ENCODE measurements around the gene SCN9A. TPM values are rescaled to one million over a fixed set of nuclear protein-coding genes. Genes with fewer than 3 reads are reported as not detected.

Gene SCN9A
- total and polyA plus RNA-seq, 2 of the 4 experiments (the other 2 are of a cell fraction) = 40.1 to 135 TPM

- no peak overlapping the region for H3K9ac ChIP-seq (ENCODE audit: low read depth, low read length)
- H3K4ac ChIP-seq (ENCODE audit: low read depth, low read length) = no peak overlapping the region
- no peak overlapping the region for H4K91ac ChIP-seq (ENCODE audit: insufficient read depth, low read depth, low read length)
- no peaks in the 10 kb centered on the region for H3K9me1 ChIP-seq (ENCODE audit: insufficient read depth, low read length)
- no peak overlapping the region for H2BK5ac ChIP-seq (ENCODE audit: low read depth, low read length, poor library complexity, severe bottlenecking)
- H3K4me3 ChIP-seq (ENCODE audit: insufficient read depth, low read depth, low read length) = no peak overlapping the region
- no peak overlapping the region for H2AK9ac ChIP-seq (replicated peaks; ENCODE audit: low read depth, low read length, poor library complexity)
- H2BK20ac ChIP-seq (ENCODE audit: low read depth, low read length) = no peak overlapping the region
- no peak for DNase-seq
- no peaks in the 10 kb centered on the region for H3K79me1 ChIP-seq (ENCODE audit: low read depth in 1 of 2, low read length in 2 of 2)
- no peak overlapping the region for H4K8ac ChIP-seq (ENCODE audit: low read depth in 2 of 2, low read length in 2 of 2)
- no peak overlapping the region for H2BK120ac ChIP-seq (ENCODE audit: low read depth, low read length)
- no peaks in the 10 kb centered on the region for H3K36me3 ChIP-seq (ENCODE audit: control insufficient read depth, insufficient read depth, low read length)
- no peaks in the 10 kb centered on the region for H3K4me1 ChIP-seq (ENCODE audit: control insufficient read depth, insufficient read depth, low read length)
- H2AFZ ChIP-seq (replicated peaks; ENCODE audit: low read length, poor library complexity) = no peak overlapping the region
- no peaks in the 10 kb centered on the region for H3K27me3 ChIP-seq (ENCODE audit: control insufficient read depth, insufficient read depth, low read length)
- BruUV-seq (replicated peaks) = no TSS peak
- dilution Hi-C loops (cut with HindIII; ENCODE audit: low sequenced_read_pairs, unreplicated experiment) = no loop called here
- no peak overlapping the region for H3K4me2 ChIP-seq (ENCODE audit: low read depth, low read length)
- ChIA-PET POLR2A (ENCODE audit: unreplicated experiment) (no interaction called here), CTCF (no interaction called here)
- H2AK5ac ChIP-seq (ENCODE audit: low read depth, low read length) = no peak overlapping the region
- no peaks in the 10 kb centered on the region for H4K20me1 ChIP-seq (ENCODE audit: insufficient read depth, low read length)
- WGBS, 2 experiments (ENCODE audit: extremely low coverage in 2 of 2, insufficient read length in 1 of 2) = no CpG with 5 or more reads among the region's 1 CpG
- in situ Hi-C loops (cut with MboI; ENCODE audit: low sequenced_read_pairs) = loop anchor here (10.0 kb wide), 1 partner anchor 196 kb away; no protein-coding TSS in a partner anchor
- no peak overlapping the region for H3K23ac ChIP-seq (ENCODE audit: low read depth, low read length)
- H3K9me3 ChIP-seq (ENCODE audit: control insufficient read depth, insufficient read depth, low read length) = no peaks in the 10 kb centered on the region
- no peak overlapping the region for H3K27ac ChIP-seq (ENCODE audit: insufficient read depth, low read length)
- no peak for ATAC-seq (ENCODE audit: low read depth)
- no peak overlapping the region for H3K56ac ChIP-seq (ENCODE audit: extremely low read depth, insufficient read depth, low read length)
- no peak overlapping the region for H4K5ac ChIP-seq (ENCODE audit: low read depth, low read length)
- no peak for TF ChIP-seq USF2 (IDR thresholded peaks at IDR 0.05; ENCODE audit: low read depth, low read length)
- TF ChIP-seq CEBPB (IDR thresholded peaks at IDR 0.05; ENCODE audit: low read depth, low read length) = no peak
- TF ChIP-seq MAZ (IDR thresholded peaks at IDR 0.05; ENCODE audit: borderline replicate concordance, low read depth, low read length) = no peak
- TF ChIP-seq POLR2A (IDR thresholded peaks at IDR 0.05; ENCODE audit: low read depth, low read length) = no peak
- no peak for TF ChIP-seq RAD21 (IDR thresholded peaks at IDR 0.05; ENCODE audit: low read length)
- no peak for TF ChIP-seq CTCF (conservative IDR thresholded peaks at IDR 0.05; ENCODE audit: low read depth, low read length)
- TF ChIP-seq MXI1 (IDR thresholded peaks at IDR 0.05; ENCODE audit: borderline replicate concordance, low read depth, low read length) = no peak
- TF ChIP-seq MAFK (IDR thresholded peaks at IDR 0.05; ENCODE audit: low read depth, low read length) = no peak
- TF ChIP-seq BHLHE40 (IDR thresholded peaks at IDR 0.05; ENCODE audit: low read depth, low read length) = no peak
- no peak for TF ChIP-seq SMC3 (IDR thresholded peaks at IDR 0.05; ENCODE audit: low read depth, low read length)
- H3K14ac ChIP-seq (replicated peaks; ENCODE audit: low read depth, low read length) = no peak overlapping the region
- H3K18ac ChIP-seq (ENCODE audit: low read depth, low read length) = no peak overlapping the region
- intact Hi-C loops (cut with micrococcal nuclease) = no loop called here
- no peak overlapping the region for H2BK15ac ChIP-seq (ENCODE audit: low read depth, low read length)
These were observed 4.9 kb upstream of the SCN9A start for GRCh38 chr2:166380615-166381014.
